Left forelimb (tissue), 1 donor: ENCODE results near the gene USP31.

ENCODE experiments used
- DNase-seq: peaks from one replicate; pipeline ENCODE4 v3.0.0-alpha.2; 2018; ENCODE audit warnings: low spot score

USP31 gene, protein sequence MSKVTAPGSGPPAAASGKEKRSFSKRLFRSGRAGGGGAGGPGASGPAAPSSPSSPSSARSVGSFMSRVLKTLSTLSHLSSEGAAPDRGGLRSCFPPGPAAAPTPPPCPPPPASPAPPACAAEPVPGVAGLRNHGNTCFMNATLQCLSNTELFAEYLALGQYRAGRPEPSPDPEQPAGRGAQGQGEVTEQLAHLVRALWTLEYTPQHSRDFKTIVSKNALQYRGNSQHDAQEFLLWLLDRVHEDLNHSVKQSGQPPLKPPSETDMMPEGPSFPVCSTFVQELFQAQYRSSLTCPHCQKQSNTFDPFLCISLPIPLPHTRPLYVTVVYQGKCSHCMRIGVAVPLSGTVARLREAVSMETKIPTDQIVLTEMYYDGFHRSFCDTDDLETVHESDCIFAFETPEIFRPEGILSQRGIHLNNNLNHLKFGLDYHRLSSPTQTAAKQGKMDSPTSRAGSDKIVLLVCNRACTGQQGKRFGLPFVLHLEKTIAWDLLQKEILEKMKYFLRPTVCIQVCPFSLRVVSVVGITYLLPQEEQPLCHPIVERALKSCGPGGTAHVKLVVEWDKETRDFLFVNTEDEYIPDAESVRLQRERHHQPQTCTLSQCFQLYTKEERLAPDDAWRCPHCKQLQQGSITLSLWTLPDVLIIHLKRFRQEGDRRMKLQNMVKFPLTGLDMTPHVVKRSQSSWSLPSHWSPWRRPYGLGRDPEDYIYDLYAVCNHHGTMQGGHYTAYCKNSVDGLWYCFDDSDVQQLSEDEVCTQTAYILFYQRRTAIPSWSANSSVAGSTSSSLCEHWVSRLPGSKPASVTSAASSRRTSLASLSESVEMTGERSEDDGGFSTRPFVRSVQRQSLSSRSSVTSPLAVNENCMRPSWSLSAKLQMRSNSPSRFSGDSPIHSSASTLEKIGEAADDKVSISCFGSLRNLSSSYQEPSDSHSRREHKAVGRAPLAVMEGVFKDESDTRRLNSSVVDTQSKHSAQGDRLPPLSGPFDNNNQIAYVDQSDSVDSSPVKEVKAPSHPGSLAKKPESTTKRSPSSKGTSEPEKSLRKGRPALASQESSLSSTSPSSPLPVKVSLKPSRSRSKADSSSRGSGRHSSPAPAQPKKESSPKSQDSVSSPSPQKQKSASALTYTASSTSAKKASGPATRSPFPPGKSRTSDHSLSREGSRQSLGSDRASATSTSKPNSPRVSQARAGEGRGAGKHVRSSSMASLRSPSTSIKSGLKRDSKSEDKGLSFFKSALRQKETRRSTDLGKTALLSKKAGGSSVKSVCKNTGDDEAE (N-terminal part only)

DNA sequence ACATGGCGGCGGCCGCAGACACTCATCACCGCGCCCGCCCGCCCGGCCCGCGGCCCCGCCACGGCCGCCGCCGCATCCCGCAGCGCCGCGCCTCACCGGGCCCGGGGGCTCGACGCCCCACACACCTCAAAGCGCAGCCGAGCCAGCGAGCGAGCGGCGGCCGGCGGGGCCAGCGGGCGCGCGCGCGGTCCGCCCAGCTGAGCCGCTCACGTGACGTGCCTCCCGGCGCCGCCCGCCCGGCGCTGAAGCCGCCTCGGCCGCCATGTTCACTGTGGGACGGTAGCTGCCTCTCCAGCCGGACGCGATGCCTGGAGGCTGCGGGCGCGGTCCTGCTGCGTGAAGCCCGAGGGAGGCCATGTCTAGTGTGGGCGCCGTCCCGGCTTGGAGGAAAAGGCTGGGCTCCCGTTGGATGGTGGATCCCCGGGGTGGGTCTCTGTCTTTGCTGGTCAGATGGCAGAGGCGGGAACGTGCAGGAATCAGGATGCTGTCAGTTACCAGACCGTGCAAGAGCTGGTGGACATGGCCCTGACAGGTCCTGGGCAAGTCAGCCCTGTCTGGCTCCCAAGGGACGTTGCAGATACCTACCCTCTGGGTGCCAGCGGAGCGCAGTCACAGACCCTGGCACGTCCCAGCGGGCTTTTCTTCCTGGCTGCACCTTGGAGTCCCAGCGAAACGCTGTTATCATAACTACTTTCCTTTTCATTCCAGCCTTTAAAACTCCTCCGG lies at the start of gene USP31:
USP31 (minus strand) TSS at position 186 of the 726 bp plus-strand sequence; CDS start at position 4, 182 bp downstream.
- DNase-seq, result peak; percentile 95

DNA sequence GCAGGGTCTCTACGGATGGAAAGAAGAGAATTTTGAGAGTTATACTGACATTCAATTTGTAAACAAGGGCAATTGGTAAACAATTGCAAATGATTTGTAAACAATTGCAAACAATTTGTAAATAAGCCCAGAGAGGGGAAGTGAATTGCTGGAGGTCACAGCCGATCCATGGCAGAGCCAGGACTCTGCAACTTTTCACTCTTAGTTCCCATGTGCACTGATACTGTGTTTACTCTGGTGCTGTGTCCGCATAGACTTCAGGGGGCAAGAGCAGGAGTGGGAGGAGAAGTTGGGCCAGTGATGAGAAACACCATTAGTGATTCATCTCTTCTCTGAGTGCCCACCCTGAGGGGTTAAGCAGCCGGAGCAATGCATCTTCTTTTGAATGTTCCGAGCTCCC lies 47.3 kb upstream of the USP31 start:
- no peak for DNase-seq

DNA sequence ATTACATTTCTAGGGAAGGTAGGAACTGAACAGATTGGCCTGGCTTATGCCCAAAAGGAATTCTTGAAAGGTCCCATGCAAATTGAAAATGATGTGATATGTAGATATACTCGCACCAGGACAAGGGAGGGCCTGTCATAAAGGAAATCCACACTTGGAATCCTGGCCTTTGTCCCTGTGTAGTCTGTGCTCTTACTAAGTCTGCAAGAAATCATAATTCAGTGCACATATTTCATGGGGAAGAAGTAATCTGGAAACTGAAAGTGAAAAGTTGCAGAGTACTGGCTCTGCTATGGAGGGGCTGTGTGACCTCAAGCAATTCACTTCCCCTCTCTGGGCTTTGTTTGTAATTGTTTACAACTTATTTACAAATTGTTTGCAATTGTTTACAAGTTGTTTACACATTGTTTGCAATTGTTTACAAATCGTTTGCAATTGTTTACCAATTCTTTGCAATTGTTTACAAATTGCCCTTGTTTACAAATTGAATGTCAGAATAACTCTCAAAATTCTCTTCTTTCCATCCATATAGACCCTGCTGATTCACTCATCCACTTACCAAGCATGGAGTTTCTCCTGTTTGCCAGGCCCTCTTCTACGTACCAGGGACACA lies 46.2 kb upstream of the USP31 start:
- no peak for DNase-seq

DNA sequence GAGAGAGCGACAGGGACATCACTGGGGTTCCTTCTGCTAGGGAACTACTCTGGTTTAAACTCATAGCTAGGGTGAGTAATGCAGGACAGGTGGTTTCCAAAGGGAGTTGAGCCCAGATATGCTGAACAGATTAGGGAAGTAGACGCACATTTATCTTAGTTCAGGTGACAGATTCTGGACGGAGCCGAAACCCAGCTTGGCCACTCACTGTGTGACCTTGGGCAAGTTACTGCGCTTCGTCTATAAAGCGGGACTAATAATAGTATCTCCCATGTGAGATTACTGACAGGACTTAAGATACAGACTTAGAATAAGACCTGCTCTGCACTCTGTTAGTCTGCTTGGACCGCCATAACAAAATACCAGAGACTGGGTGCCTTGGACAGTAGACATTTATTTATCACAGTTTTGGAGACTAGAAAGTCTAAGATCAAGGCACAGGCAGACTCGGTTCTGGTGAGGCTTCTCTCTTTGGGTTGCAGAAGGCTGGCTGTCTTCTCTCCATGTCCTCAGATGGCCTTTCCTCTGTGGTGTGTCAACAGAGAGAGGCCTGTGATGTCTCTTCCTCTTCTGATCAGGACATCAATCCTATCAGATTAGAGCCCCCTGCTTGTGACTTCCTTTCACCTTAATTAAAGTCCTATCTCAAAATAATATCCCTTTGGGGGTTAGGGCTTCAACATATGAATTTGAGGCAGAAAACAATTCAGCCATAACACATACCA lies 45.4 kb upstream of the USP31 start:
- no peak for DNase-seq

DNA sequence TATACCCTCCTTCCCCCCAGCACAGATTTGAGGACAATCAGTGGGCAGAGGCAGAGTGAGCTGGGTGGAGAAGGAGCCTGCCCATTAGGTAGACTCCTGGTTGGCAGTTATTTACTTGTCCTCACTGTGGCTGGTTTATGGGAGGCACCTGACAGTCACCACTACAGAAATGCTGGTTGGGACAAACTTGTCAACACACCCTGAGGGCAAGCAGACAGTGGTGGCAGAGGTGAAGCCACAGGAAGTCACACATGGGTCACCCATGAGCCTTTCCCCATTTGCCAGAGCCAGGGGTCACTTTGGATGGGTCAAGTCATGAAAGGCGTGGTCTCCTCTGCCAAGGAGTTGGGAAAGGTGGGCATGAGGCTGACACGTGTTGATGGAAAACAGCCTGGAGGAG lies 39.7 kb upstream of the USP31 start:
- no peak for DNase-seq

DNA sequence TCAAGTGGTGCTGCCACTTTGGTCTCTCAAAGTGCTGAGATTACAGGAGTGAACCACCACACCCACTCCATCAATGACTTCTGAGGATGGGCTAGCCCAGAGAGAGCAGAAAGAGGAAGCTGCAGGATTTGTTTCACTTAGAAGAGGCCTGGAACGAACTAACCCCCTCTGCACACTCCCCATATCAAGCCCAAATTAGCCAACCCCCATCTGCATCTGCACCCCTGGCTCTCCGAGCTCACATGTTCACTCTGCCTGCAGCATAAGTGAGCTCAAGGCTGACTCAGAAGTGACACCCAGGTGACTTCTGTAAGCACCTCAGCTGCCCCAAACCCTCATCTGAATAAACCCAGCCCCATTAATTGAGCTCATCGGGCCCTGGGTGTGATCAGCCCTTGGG lies 38.1 kb upstream of the USP31 start:
- DNase-seq, result no peak

DNA sequence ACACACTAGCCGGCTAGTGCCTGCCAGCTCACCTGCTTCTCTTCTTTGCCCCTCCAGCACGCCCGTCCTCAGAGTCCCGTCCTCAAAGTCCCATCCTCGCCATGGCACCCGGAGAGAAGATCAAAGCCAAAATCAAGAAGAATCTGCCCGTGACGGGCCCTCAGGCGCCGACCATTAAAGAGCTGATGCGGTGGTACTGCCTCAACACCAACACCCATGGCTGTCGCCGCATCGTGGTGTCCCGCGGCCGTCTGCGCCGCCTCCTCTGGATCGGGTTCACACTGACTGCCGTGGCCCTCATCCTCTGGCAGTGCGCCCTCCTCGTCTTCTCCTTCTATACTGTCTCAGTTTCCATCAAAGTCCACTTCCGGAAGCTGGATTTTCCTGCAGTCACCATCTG lies 36.9 kb upstream of the USP31 start:
- DNase-seq, result no peak

DNA sequence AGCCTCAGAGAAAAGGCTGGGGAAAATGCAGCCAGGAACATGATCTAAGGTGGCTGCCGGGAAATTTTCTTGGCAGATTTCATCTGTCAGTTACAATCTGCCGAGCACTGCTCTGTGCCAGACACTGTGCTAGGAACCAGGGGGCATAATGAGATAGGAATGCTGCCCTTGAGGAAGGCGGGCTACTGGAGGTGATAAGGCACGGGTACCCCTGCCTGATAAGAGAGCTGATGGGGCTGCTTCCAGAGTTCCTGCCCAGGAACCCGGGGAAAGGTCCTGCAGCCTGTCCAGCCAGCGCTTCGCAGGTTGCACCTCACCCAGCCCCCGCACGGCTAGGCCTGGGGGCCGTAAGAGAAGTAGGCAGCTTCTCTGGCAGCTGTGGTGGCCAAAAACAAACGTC lies 36.4 kb upstream of the USP31 start:
- no peak for DNase-seq

DNA sequence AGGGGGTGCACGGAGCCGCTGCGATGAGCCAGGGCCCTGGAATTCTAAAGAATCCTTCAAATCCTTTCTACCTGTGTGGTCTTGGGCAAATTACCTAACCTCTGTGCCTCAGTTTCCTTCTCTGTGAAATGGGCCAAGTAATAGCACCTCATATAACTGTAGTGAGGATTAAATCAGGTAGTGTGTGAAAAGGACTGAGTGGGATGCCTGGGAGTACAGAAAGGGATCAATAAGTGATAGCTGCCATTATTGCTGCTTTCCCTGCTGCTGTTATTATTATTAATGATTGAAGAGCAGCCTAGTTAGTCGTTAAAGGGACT lies 34.3 kb upstream of the USP31 start:
- DNase-seq, result no peak

DNA sequence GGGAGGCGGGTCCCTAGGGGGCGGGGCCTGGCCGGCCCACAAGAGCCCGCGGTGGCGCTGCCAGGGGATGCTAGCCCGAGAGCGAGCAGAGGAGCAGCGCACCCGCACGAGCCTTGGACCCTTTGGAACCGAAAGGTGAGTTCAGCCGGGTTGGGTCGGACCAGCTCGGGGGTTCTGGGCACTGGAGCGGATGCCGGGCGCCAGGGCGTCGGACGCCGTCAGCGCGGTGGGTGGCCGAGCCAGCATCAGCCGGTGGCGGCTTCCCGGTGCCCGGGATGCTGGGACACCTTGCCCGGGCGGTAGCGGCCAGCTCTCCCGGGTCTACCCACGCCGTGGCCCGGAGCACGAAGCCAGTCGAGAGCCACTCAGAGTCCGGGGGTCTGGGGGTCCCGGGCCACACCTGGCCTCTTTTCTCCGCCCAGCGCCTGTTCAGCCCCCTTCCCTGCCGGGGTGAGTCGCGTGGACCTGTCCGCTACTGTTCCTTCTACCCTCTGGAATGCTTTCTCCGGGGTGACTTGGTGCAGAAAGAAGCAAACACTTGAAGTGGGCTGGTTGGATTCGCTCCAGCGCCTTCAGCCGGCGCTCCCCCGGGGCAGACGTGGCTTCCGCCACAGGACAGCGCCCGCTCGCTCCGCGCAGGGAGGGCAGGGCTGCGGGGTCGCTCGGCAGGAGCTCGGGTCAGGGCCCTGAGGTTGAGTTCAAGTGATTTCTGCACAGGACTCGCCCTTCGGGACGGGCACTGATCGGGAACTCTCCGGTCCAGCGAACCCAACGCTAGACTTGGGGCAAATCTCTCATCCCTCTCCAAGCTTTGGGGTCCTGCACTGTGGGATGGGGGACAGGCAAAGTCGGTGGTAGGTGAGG lies 33.7 kb upstream of the USP31 start, which contains the start of gene SCNN1G:
SCNN1G (plus strand) TSS at position 67 of the 864 bp plus-strand sequence. CDS start 3,527 bp downstream, outside the sequence.
- DNase-seq, result no peak

DNA sequence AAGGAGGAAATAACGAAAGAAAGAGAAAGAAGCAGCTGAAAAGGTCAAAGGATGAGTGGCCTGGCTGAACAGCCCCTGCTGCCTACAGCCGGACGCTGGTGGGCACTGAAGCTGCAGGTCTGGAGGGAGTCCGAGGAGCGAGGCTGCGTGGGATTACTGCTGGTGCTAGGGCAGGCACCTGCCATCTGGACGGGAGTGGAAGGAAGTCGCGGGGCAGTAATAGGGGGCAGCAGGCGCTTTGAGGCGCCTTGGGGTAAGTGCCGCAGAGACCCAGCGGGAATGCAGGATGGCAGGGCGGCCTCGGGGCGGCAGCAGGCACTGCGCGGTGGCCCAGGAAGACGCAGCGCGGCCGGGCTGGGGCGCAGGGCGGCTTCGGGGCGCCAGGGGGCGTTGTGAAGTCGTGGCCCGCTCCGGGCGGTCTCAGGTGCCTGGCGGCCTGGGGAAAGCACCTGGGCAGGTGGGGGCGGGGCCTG lies 33.0 kb upstream of the USP31 start:
- peak; percentile 68 for DNase-seq

DNA sequence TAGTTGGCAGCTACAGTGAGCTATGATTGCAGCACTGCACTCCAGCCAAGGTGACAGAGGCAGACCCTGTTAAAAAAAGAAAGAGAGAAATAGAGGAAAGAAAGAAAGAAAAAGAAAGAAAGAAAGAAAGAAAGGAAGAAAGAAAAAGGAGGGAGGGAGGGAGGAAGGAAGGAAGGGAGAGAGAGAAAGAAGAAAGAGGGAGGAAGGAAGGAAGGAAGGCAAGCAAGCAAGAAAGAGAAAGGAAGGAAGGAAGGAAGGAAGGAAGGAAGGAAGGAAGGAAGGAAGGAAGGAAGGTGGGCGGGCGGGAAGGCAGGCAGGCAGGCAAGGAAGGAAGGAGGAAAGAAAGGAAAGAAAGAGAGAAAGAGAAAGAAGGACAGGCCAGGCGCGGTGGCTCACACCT lies 32.3 kb upstream of the USP31 start:
- DNase-seq, result no peak

DNA sequence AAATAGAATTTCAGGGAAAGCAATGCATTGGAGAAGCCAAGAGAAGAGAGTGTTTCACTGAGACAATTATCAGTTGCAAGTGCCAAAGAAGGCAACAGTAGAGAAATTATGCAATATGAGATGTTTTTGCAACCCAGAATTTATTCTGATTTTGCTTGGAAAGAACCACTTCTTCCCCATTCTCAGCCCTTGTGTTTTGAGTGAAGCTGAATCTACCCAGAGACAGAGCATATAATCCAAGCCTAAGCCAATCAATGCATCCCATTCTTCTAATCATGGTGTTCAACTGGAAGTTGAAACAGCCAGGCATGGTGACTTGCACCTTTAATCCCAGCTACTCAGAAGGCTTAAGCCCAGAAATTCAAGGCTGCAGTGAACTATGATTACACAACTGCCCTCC lies 26.4 kb upstream of the USP31 start:
- DNase-seq, result no peak

DNA sequence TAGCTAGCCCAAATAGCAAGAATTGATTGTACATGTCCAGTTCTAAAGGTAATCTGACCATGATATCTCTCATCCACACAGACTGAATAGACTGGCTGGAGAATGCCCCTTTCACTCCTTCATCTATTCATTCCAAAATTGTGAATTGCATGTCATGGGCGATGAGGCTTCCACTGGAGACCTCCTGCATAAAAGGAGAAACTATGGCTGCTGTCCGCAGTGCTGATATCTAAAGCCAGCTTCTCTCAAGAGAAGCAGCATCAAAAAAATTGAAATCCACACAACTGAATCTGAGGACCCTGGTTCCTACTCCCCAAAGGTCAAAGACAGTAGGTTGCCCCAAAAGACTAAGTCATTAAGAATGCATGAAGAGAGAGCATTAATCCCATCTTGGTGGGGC lies 25.4 kb upstream of the USP31 start:
- no peak for DNase-seq

DNA sequence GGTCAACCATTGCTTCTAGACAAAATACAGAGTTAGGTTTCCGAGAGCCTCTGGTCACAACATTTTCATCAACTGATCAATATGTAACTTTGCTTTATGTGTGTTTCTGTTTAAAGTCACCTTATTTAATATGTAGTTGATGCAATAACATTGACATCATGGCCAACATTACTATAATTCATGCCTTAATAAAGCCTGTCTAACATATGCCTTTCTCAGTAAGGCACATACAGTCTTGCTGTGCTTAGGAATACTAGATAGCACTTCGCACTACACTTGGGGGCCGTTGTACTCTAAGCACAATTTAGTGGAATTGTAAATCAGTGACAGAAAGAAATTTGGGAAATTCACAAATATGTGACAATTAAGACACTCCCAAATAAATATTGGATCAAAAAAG lies 23.7 kb upstream of the USP31 start:
- DNase-seq, result no peak

DNA sequence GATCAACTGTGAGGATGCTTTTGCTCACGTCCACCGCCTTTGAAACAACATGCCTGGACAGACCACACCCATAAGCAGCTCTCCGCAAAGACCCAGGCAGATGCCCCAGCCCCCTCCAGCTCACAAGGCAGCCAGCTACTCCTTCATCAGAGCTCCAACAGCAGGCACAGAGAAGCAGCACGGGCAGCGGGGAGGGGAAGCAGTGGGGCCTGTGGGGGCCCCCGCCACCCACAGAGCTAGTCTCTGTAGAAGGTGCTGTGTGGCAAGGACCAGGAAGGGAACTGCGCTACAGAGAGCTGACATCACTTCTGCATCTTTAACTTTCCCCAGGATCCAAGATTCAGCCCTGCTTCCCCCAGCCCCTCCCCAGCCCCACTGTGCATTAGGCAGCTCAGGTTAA lies 23.3 kb upstream of the USP31 start:
- DNase-seq, result no peak

DNA sequence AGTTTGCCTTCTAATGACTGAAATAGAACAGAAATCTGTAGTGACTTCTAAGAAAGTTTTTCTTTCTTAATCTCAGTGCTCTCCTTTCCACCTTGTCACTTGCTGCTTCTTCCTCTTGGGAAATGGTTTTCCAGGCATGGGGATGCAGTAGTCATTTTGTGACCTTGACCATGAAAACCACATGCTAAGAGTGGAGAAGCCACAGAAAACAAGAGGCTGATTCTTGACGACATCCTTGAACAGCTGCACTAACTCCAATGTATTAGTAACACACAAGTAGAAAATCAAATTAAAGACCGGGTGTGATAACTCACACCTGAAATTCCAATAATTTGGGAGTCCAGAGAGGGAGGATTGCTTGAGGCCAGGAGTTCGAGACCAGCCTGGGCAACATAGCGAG lies 15.5 kb upstream of the USP31 start:
- no peak for DNase-seq

DNA sequence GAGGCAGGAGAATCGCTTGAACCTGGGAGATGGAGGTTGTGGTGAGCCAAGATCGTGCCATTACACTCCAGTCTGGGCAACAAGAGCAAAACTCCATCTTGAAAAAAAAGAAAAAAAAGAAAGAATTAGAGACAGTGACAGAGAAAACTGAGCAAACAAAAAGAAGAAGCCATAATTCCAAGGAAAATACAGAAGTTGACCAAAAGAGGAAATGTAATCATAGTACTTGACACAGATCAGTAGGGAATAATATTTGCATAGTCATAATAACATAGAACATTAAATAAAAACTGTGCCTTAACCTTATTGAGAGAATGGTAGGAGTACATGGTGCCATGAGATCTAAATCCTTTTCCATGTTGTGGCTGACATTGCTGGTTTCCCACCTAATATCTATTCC lies 14.7 kb upstream of the USP31 start:
- no peak for DNase-seq

DNA sequence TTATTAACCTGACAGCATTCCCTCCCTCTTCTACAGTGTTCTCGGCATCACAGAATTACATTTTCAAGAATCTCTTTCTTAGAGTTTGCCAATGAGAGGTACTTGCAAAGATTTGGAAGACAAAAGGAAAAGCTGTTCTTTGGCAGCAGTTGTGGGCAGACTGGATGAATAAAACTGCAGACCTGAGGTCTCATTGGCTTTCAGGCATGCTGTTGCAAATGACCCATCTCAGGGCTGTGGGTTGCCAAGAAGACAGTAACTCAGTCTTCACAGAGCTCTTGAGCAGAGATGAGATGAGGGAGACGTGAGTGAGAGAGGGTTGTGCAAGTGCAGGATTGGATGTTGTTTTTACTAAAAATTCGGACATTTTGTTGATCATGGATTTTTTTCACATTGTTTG lies 11.3 kb upstream of the USP31 start:
- no peak for DNase-seq

DNA sequence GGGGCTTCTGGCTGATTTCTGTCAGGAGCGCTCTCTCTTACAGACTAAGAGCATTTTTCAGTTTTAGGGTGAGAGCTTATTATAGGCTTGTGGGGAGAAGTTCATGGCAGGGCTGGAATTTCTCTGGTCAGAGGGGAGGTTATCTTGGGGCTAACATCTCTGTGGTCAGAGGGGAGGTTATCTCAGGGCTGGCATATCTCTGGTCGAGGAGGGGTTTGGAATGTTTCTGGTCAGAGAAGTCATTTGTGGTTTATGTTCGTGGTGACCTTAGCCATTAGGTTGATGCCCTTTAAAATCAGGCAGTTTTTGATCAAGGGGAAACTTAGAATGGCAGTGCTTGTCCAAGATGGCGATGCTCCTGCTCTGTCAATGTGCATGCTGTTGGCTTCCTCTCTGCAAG lies 10.8 kb upstream of the USP31 start:
- DNase-seq, result no peak
